OCI-LY1 (cell line): Measurements from ENCODE around the gene C16orf89.
"Not testable (repeated sequence)": the region's sequence is repeated elsewhere in the genome, so short reads cannot be mapped to it uniquely, and the experiment has no call there.

Source experiments
- H2AFZ ChIP-seq: fragments of 200-600 bp; sonication (generic), shearing (Covaris generic); 2 replicates; pipeline ENCODE4 v1.6.0; 2014; ENCODE audit warnings: antibody characterized with exemption, mild to moderate bottlenecking, low read length
- H3F3A ChIP-seq: fragments of 200-600 bp; sonication (generic), shearing (Covaris generic); 2 replicates; pipeline ENCODE4 v1.6.0; 2014; ENCODE audit warnings: mild to moderate bottlenecking, antibody characterized with exemption, low read length, moderate library complexity; ENCODE audit not compliant: insufficient read depth
- H3K27ac ChIP-seq: fragments of 200-600 bp; sonication (generic); 2 replicates; pipeline ENCODE4 v1.5.1; 2014; ENCODE audit warnings: low read length, mixed run types, mild to moderate bottlenecking, low read depth; ENCODE audit not compliant: poor library complexity, severe bottlenecking
- H3K27me3 ChIP-seq: fragments of 200-600 bp; sonication (generic); 2 replicates; pipeline ENCODE4 v1.6.0; 2014; ENCODE audit warnings: antibody characterized with exemption, mild to moderate bottlenecking, low read length, moderate library complexity; ENCODE audit not compliant: insufficient read depth
- H3K36me3 ChIP-seq: fragments of 200-600 bp; sonication (generic); 2 replicates; pipeline ENCODE4 v1.6.1; 2014; ENCODE audit warnings: mild to moderate bottlenecking, antibody characterized with exemption, low read length, moderate library complexity, mixed read lengths; ENCODE audit not compliant: insufficient read depth
- H3K4me1 ChIP-seq: fragments of 200-600 bp; sonication (generic); 2 replicates; pipeline ENCODE4 v1.5.1; 2014; ENCODE audit warnings: mild to moderate bottlenecking, low read length, moderate library complexity; ENCODE audit not compliant: insufficient read depth, severe bottlenecking
- H3K4me2 ChIP-seq: fragments of 200-600 bp; sonication (generic), shearing (Covaris generic); 2 replicates; pipeline ENCODE4 v1.6.1; 2014; ENCODE audit warnings: low read length
- H3K4me3 ChIP-seq: fragments of 200-600 bp; sonication (generic); 2 replicates; pipeline ENCODE4 v1.5.1; 2014; ENCODE audit warnings: low read length, low read depth, mild to moderate bottlenecking, mixed read lengths; ENCODE audit not compliant: poor library complexity, severe bottlenecking
- H3K79me2 ChIP-seq: fragments of 200-600 bp; shearing (Covaris generic); 2 replicates; pipeline ENCODE4 v1.6.1; 2016; ENCODE audit warnings: mixed run types, low read length, mixed read lengths; ENCODE audit not compliant: insufficient read depth
- H3K9ac ChIP-seq: fragments of 200-600 bp; sonication (generic), shearing (Covaris generic); 2 replicates; pipeline ENCODE4 v1.6.1; 2014; ENCODE audit warnings: mild to moderate bottlenecking, low read length, mixed read lengths
- H3K9me2 ChIP-seq: fragments of 200-600 bp; sonication (generic), shearing (Covaris generic); 2 replicates; pipeline ENCODE4 v1.6.1; 2014; ENCODE audit warnings: low read depth, mild to moderate bottlenecking, low read length, mixed read lengths
- H3K9me3 ChIP-seq: fragments of 200-600 bp; shearing (Covaris generic); 2 replicates; pipeline ENCODE4 v1.6.1; 2014; ENCODE audit warnings: low read length, mixed read lengths
- H4K20me1 ChIP-seq: fragments of 200-600 bp; sonication (generic), shearing (Covaris generic); 2 replicates; pipeline ENCODE4 v1.6.0; 2016; ENCODE audit warnings: mild to moderate bottlenecking, low read length; ENCODE audit not compliant: insufficient read depth

C16orf89 gene

DNA sequence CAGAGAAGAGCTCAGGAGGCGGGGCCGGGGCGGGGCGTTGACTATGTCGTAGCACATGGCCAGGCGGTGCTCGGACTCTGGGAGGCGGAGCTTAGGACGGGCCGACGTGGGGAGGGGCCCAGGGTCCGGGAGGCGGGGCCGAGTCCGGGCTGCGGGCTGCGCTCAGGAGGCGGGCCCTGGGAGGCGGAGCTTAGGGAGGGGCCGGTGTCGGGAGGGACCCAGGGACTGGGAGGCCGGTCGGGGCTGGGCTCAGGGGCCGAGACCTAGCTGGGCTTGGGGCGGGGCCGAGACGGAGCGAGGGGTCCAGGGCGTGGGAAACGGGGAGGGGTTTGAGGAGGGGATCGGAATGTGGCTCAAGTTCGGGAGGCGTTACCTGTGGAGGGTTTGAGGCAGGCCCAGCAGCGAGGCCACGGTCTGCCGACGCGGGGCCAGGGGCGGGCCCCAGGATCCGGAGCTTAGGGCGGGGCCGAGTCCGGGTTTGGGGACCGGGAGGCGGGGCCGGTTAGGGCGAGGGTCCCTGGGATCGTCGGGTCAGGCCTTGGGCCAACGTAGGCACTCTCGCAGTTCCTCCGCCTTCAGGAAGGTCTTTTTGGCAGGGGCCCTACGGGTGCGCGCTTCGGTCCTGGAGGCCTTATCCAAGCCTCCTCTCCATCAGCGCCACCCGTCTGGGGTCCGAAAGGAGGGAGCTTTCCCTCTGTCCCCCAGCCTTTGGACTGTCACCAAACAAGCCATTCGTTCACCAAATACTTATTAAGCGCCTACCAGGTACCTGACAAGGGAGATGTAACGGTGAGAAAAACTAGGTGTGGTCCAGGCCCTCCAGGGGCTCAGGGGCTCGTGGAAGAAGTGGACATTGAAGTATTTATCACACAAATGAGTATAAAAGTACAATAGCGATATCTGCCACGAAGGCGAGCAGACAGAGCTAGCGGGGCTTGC is 32.7 kb upstream of the C16orf89 start:
- peak overlapping the region; percentile 12; the same call in 1 of the 2 replicates for H3K9ac ChIP-seq
- H3K4me1 ChIP-seq, H3K27ac ChIP-seq, H3K9me2 ChIP-seq, H3K36me3 ChIP-seq, H4K20me1 ChIP-seq, H3K9me3 ChIP-seq, H2AFZ ChIP-seq, H3K27me3 ChIP-seq, H3K79me2 ChIP-seq, H3F3A ChIP-seq: not testable (repeated sequence)
- peak overlapping the region; percentile 65 for H3K4me2 ChIP-seq
- H3K4me3 ChIP-seq, result peak overlapping the region; percentile 80

DNA sequence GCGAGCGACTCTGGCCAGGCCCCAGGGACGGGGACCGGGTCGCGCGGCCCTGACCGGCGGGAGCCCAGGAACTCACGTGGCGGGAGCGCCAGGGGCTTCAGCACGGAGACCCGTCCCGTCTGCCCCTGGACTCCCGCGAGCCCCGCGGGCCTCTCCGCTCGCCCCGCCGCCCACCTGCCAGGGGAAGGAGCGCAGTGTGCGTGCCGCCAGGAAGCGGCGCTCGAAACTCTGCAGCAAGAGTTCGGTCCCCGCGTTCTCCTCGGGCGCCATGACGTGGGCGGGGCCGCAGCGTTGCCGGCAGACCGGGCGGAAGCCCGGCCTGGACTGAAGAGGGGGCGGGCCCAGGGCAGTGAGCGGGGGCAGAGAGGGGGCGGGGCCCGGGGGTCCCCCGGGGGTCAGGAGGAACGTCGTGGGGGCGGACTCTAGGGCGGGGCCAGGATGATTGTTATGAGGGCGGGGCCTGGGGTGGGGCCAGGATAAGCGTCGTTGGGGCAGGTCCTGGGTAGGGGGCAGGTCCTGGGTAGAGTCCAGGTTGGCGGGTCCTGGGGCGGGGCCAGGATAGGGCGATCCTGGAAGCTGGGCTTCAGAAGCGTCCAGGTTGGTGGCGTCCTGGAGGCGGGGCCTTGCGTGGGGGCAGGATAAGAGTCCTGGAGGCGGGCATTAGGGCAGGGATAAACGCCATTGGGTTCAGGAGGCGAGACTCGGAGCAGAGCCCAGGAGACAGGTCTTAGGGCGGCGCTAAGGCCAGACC is 31.9 kb upstream of the C16orf89 start, which contains the start of gene EEF2KMT:
EEF2KMT (minus strand) TSS at position 326 of the 751 bp plus-strand sequence; CDS start at position 270, 56 bp downstream.
- H3K27ac ChIP-seq, result peak within 1 kb of the TSS; percentile 47
- H3K9ac ChIP-seq, result peak within 1 kb of the TSS; percentile 79
- H3K4me2 ChIP-seq, result peak within 1 kb of the TSS; percentile 78
- H3F3A ChIP-seq, H3K9me2 ChIP-seq, H3K4me1 ChIP-seq, H2AFZ ChIP-seq, H3K27me3 ChIP-seq, H3K9me3 ChIP-seq, H3K36me3 ChIP-seq, H4K20me1 ChIP-seq, H3K79me2 ChIP-seq: not testable (repeated sequence)
- H3K4me3 ChIP-seq, result peak within 1 kb of the TSS; percentile 80

DNA sequence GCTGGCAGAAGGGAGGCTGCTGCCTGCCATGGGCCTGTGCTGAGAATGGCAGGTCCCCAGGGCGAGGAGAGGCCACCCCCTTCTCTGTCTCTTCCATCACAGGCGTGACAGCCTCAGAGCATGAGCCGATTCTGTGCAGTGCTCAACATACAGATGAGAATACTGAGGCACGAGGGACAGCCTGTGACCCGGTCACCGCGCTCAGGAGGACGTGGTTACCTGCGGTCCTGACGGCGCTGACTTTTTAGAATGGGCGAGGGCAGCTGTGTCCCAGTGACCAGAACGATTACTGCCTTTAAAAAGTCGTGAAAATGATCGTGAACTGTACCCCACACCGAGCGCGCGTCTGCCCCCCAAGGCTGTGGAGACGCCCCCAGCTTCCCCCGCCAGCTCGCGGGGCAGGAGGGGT is 31.3 kb upstream of the C16orf89 start:
- Histone ChIP-seq H3K4me2 (peak overlapping the region; percentile 78), H3K4me3 (peak overlapping the region; percentile 80), H3K9ac (peak overlapping the region; percentile 79)
- not testable (repeated sequence) for H3K4me1 ChIP-seq, H2AFZ ChIP-seq, H3K79me2 ChIP-seq, H4K20me1 ChIP-seq, H3K27me3 ChIP-seq, H3K27ac ChIP-seq, H3K36me3 ChIP-seq, H3K9me2 ChIP-seq, H3K9me3 ChIP-seq, H3F3A ChIP-seq

DNA sequence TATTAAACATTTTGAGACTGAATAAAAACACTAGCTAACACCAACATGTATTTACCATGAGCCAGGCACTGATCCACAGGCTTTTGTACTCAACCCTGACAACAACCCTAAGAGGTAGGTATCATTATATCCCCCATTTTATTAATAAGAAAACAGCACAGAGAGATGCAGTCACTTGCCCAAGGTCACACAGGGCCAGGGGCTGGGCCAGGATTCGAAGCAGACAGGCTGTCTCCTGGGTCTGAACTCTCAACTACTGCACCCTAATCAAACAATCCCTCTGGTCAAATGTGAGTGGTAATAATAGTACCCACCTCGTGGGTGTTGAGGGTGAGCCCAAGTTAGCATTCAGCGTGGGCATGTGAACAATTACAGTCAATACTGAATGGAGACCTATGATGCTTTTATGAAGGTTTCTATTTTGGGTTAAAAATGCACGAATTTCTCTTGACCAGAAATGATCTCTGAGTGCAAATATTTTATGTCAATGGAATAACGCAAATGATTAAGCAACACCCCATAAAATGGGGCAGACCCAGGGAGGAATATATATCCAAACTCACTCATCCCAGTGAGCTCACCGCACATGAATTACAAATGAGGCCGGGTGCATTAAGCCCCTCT is 30.8 kb upstream of the C16orf89 start:
- H4K20me1 ChIP-seq, H3K27me3 ChIP-seq, H3K4me1 ChIP-seq, H3K27ac ChIP-seq, H3K79me2 ChIP-seq, H2AFZ ChIP-seq, H3K9me3 ChIP-seq, H3K36me3 ChIP-seq, H3K9me2 ChIP-seq, H3F3A ChIP-seq: not testable (repeated sequence)
- Histone ChIP-seq H3K4me3 (peak overlapping the region; percentile 80), H3K4me2 (peak overlapping the region; percentile 78), H3K9ac (peak overlapping the region; percentile 79; the same call in 1 of the 2 replicates)

DNA sequence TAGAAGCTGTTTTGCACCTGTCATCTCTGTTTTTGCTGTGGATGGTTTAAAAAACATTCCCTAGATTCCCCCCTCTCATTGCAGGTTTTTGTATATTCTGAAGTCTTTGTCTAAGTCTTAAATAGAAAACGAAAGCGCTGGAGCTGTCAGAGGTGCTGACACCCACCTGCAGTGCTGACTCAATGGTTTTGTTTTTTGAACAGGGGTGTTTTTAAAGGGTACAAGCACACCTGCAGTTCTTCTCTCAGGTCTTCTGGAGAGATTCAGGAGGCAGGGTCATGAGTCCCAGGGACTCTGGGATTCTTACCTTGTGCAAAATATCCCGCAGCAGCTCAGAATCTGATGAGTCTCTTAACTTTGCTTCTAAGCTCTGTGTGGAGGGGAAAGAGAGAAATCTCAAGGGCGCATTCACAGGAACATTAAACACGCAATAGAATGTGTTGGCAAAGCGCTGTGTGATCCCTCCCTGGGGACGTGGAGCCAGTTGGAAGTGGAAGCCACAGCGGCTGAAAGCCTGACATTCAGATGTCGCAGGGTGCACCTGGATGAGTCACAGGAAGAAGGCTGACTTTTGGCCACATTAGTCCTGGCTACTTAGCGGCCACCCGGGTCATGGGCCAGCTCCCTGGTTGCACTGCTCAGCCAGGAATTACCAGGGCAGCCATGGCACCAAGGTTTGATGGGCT is 29.5 kb upstream of the C16orf89 start:
- H3K27ac ChIP-seq, H3K4me3 ChIP-seq, H3F3A ChIP-seq, H3K27me3 ChIP-seq, H3K4me2 ChIP-seq, H2AFZ ChIP-seq, H4K20me1 ChIP-seq, H3K9ac ChIP-seq, H3K4me1 ChIP-seq, H3K9me3 ChIP-seq, H3K79me2 ChIP-seq, H3K36me3 ChIP-seq, H3K9me2 ChIP-seq: not testable (repeated sequence)

DNA sequence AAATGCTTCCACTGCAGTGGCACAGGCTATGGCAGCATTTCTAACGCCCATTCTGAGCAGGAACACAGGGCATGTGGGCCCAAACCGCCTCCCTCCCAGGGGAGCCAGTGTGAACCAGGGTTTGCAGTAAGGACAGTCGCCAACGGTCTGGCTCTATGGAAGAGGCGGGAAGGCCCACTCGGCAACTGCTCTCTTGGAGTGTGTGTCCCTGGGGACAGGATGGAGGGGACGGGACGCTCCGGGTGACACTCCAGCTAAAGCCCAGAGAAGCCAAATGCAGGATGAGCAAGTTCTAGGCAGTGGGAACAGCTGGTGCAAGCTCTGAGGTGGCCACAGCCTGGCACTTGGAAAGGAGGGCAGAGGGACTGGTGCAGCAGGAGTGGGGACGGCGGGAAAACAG is 28.0 kb upstream of the C16orf89 start:
- not testable (repeated sequence) for H3K9me3 ChIP-seq, H3K36me3 ChIP-seq, H3K4me3 ChIP-seq, H3K79me2 ChIP-seq, H3K27ac ChIP-seq, H3K4me1 ChIP-seq, H2AFZ ChIP-seq, H3K27me3 ChIP-seq, H3F3A ChIP-seq, H3K4me2 ChIP-seq, H3K9ac ChIP-seq, H4K20me1 ChIP-seq, H3K9me2 ChIP-seq

DNA sequence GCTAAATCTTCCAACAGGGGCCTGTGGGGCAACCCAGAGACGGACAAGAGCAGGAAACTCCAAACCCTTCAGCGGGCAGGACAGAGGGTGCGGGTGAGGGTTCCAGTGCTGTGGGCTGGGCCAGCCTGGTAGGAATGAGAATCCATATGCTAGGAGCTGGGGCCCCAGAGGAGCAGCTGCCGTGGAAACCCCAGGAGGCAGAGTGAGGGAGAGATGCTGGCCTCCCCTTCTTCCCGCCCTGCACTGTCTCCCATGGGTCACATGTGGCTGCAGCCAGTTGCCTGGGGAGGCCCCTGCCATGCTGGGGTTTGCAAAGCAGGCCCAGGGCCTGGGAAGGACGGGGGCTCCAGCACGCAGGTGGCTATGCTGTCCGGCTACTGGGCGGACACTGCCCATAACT is 27.3 kb upstream of the C16orf89 start:
- H3K9ac ChIP-seq, H3K4me2 ChIP-seq, H3K27ac ChIP-seq, H2AFZ ChIP-seq, H3F3A ChIP-seq, H3K27me3 ChIP-seq, H4K20me1 ChIP-seq, H3K9me2 ChIP-seq, H3K79me2 ChIP-seq, H3K36me3 ChIP-seq, H3K9me3 ChIP-seq, H3K4me1 ChIP-seq, H3K4me3 ChIP-seq: not testable (repeated sequence)
